Measurements from ENCODE around the gene MSRB3. TPM values are rescaled to one million over a fixed set of nuclear protein-coding genes. Genes with fewer than 3 reads are reported as not detected.
A peak's percentile ranks its signal among the peaks of the same experiment; 100 is the strongest.
"Not testable (repeated sequence)": the region's sequence is repeated elsewhere in the genome, so short reads cannot be mapped to it uniquely, and the experiment has no call there.

Gene MSRB3
- total and polyA plus RNA-seq, 8 donors = 21.7 to 50.5 (median 28.1) TPM

GRCh38 chr12:65276916-65277530 is 1.5 kb upstream of the MSRB3 start:
- no peak for ATAC-seq
- intact Hi-C loops (cut with DNase I) = no loop called here
- H3K27me3 ChIP-seq = peaks cover 0 to 23% of the 10 kb centered on the region in 2 donors
- peaks cover 0 to 25% of the 10 kb centered on the region in 2 donors for H3K4me1 ChIP-seq
- no peak for TF ChIP-seq CTCF (IDR thresholded peaks at IDR 0.05)
- no peak for DNase-seq
- H3K27ac ChIP-seq = no peak overlapping the region
- no peaks in the 10 kb centered on the region for H3K36me3 ChIP-seq
- H3K4me3 ChIP-seq = no peak overlapping the region
- H3K9me3 ChIP-seq = no peaks in the 10 kb centered on the region

GRCh38 chr12:65277994-65278575 is 398 bp upstream of the MSRB3 start:
- intact Hi-C loops (cut with DNase I) = no loop called here
- no peak for ATAC-seq

GRCh38 chr12:65279369-65280112 is 1.1 kb downstream of the MSRB3 start:
- no peak for ATAC-seq
- peak overlapping the region; percentile 83 to 88 for H3K27ac ChIP-seq
- H3K9me3 ChIP-seq = no peaks in the 10 kb centered on the region
- peak in 2 of 4 donors; percentile 32 to 44 for DNase-seq
- TF ChIP-seq CTCF (IDR thresholded peaks at IDR 0.05) = no peak
- H3K27me3 ChIP-seq = peaks cover 0 to 23% of the 10 kb centered on the region in 2 donors
- peak overlapping the region; percentile 67 to 79 for H3K4me3 ChIP-seq
- H3K4me1 ChIP-seq = peaks cover 0 to 26% of the 10 kb centered on the region in 2 donors
- intact Hi-C loops (cut with DNase I) = no loop called here
- no peaks in the 10 kb centered on the region for H3K36me3 ChIP-seq

More at GRCh38 chr12:65277994-65278575, 398 bp upstream of the MSRB3 start:
- Histone ChIP-seq H3K27me3 (peaks cover 0 to 23% of the 10 kb centered on the region in 2 donors), H3K36me3 (no peaks in the 10 kb centered on the region), H3K27ac (peak overlapping the region in 1 of 2 donors; percentile 83), H3K4me1 (peaks cover 0 to 26% of the 10 kb centered on the region in 2 donors), H3K9me3 (no peaks in the 10 kb centered on the region), H3K4me3 (peak overlapping the region; percentile 67 to 79)
- no peak for DNase-seq
- no peak for TF ChIP-seq CTCF (IDR thresholded peaks at IDR 0.05)

- intact Hi-C loops (cut with DNase I) = no loop called here
- no peaks in the 10 kb centered on the region for H3K9me3 ChIP-seq
- no peak overlapping the region for H3K27ac ChIP-seq
- no peak for TF ChIP-seq CTCF (IDR thresholded peaks at IDR 0.05)
- peaks cover 0 to 26% of the 10 kb centered on the region in 2 donors for H3K4me1 ChIP-seq
- DNase-seq (no peak), ATAC-seq (no peak)
- H3K27me3 ChIP-seq = peaks cover 0 to 23% of the 10 kb centered on the region in 2 donors
- H3K36me3 ChIP-seq = no peaks in the 10 kb centered on the region
- peak overlapping the region in 1 of 2 donors; percentile 67 for H3K4me3 ChIP-seq
Measured at GRCh38 chr12:65280306-65280705, 1.8 kb downstream of the MSRB3 start.

- DNase-seq (no peak), ATAC-seq (no peak)
- Histone ChIP-seq H3K27ac (no peak overlapping the region), H3K36me3 (no peaks in the 10 kb centered on the region), H3K27me3 (peaks cover 0 to 22% of the 10 kb centered on the region in 2 donors), H3K4me3 (no peak overlapping the region), H3K4me1 (peaks cover 0 to 28% of the 10 kb centered on the region in 2 donors), H3K9me3 (no peaks in the 10 kb centered on the region)
- intact Hi-C loops (cut with DNase I) = no loop called here
- TF ChIP-seq CTCF (IDR thresholded peaks at IDR 0.05) = no peak
Measured at GRCh38 chr12:65282840-65283239, 4.4 kb downstream of the MSRB3 start.

GRCh38 chr12:65285532-65285931 is 7.0 kb downstream of the MSRB3 start:
- H3K27ac ChIP-seq; DNase-seq; H3K27me3 ChIP-seq; H3K9me3 ChIP-seq; ATAC-seq; H3K36me3 ChIP-seq; H3K4me3 ChIP-seq; intact Hi-C loops (cut with DNase I); H3K4me1 ChIP-seq: not testable (repeated sequence)
